HUDEP-2 (cell line): ENCODE results near the gene MECR.

Experiments used
- DNase-seq, 76 experiments: peaks; one replicate each; lab custom pipeline; 2025; ENCODE audit not compliant: unreplicated experiment in 76 of 76; lab: John Stamatoyannopoulos, UW

The MECR gene

DNA sequence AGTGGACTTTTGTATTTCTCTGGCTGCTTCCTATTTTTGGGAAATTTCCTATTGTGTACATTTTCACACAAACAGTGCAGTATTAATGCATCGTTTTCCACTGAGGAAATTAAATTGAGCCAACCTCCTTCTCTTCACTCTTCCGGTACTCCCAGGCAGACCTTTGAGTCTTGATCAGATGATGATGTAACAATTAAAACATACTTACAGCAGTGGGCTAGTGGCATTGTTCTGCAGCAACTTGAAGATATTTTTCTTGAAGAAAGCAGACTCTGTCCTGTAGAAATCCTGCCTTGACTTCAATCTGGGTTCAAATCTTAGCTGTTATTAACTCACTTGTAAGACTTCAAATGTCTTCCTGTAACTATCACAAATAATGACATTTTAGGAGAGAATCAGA lies 88.0 kb downstream of the MECR start:
- DNase-seq = no peak
